PFSK-1 (cell line): Measurements from ENCODE around the gene USP43.

Source experiments
- FOXP2 ChIP-seq: optimal IDR thresholded peaks from 2 replicates; pipeline ENCODE3; 2011; ENCODE audit warnings: borderline replicate concordance, control low read depth, inconsistent platforms; ENCODE audit not compliant: insufficient read depth; ENCODE audit errors: extremely low read length, extremely low read depth
- POLR2AphosphoS5 ChIP-seq: IDR thresholded peaks from 2 replicates; pipeline ENCODE4 v1.6.1; 2012; ENCODE audit warnings: low read depth, mild to moderate bottlenecking, control low read depth, low read length, moderate library complexity
- REST ChIP-seq, 2 experiments: IDR thresholded peaks; 2 replicates each; pipeline versions ENCODE4 v1.6.1 to v1.8.0; 2011 to 2012; ENCODE audit warnings: low read depth in 2 of 2, low read length in 2 of 2, control low read depth in 1 of 2, inconsistent platforms in 1 of 2, mild to moderate bottlenecking in 1 of 2, moderate library complexity in 1 of 2; ENCODE audit not compliant: insufficient read depth in 1 of 2
- SIN3A ChIP-seq: IDR thresholded peaks from 2 replicates; pipeline ENCODE4 v1.6.1; 2012; ENCODE audit warnings: mild to moderate bottlenecking, low read length, moderate library complexity, borderline replicate concordance; ENCODE audit not compliant: insufficient read depth
- TAF1 ChIP-seq: IDR thresholded peaks from 2 replicates; pipeline ENCODE4 v1.6.1; 2012; ENCODE audit warnings: low read length, control low read depth, borderline replicate concordance; ENCODE audit not compliant: insufficient read depth

DNA sequence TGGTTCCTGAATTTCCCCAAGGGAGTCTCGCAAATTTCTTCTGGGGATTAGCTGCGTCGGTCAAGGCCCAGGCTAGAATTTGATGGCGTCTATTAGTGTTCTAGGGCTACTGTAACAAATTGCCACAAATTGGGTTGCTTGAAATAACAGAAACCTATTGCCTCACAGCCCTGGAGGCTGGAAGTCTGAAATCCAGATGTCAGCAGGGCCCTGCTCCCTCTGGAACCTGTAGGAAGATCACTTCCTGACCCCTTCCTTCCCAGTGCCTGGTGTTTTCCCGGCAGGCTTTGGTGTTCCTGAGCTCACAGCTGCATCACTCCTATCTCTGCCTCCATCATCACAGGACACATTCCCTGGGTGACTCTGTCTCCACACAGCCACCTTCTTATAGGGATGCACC, 121.7 kb downstream of the USP43 start:
- TF ChIP-seq POLR2AphosphoS5: no peak
- no peak for TF ChIP-seq TAF1
- TF ChIP-seq REST (IDR thresholded peaks at IDR 0.05; ENCODE audit: insufficient read depth in 1 of 2, low read depth in 2 of 2, low read length in 2 of 2): no peak
- no peak for TF ChIP-seq SIN3A
- TF ChIP-seq FOXP2: no peak
